ENCODE data around the gene ST6GALNAC6.

ST6GALNAC6 gene

DNA sequence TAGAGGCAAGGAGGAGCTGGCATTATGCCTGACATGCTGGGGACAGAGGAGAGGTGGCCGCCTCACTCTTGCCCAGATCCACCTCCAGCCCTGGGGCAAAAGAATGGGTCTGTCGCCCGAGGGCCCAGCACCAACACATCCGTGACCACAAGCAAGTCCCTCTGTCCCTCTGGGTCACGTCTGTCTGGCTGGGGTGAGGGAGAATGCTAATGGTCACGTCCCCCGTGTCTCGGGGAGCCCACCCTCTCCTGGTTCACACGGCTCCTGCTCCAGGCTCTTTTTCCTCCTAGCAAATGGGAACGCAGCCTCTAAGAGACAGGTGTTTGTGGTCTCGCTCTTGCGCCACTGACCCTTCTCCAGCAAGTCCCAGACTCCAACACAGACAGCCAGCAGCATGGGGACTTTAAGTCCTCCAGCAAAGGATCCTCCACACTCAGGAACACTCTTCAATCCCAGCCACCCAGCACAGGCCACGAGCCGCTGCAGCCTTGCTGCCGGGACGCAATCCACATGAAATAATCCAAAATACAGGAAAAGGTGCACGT is 49.0 kb downstream of the ST6GALNAC6 start:
- no peak for TF ChIP-seq POLR2AphosphoS5 (IDR thresholded peaks at IDR 0.05; ENCODE audit: low read depth, low read length)
- TF ChIP-seq TAF1 (IDR thresholded peaks at IDR 0.05; ENCODE audit: borderline replicate concordance, insufficient read depth, low read length) = no peak
- TF ChIP-seq FOXP2 (optimal IDR thresholded peaks at IDR 0.05; ENCODE audit: borderline replicate concordance, extremely low read depth, extremely low read length, insufficient read depth) = no peak
- TF ChIP-seq SIN3A (IDR thresholded peaks at IDR 0.05; ENCODE audit: borderline replicate concordance, insufficient read depth, low read length) = no peak

DNA sequence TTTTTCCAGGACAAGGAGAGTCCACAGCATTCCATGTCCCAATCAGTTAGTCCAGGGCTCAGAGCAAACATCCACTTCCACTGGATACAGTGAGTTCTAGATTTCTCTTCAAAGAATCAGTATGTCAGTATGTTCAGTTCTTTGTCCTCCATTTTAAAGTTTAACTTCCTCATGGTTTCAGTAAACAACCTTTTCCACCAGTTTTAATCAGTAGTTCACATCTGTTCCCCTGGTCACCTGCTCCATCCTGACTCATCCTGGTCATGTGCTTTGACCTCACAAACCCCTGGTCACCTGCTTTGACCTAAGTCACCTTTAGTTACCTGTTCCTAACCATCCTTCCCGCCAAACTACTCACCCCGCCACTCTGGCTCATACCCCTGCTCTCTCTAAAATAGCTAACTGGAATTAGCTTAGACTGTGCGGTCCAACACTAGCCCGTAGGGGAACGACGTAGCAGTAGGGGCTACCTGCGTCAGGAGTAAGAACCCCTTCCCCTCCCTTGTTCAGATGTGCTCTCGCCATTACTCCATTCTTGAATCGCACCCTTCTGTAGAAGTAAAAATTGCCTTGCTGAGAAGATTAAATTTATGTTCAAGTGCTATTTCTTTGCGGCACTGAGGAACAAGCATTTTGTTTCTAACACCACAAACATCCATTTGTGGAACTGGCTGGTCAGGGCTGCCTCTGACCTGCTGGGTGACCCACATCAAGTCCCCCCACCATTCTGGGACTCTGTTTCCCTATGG is 50.5 kb downstream of the ST6GALNAC6 start:
- TF ChIP-seq SIN3A (IDR thresholded peaks at IDR 0.05; ENCODE audit: borderline replicate concordance, insufficient read depth, low read length) = no peak
- TF ChIP-seq, protein P1, sequence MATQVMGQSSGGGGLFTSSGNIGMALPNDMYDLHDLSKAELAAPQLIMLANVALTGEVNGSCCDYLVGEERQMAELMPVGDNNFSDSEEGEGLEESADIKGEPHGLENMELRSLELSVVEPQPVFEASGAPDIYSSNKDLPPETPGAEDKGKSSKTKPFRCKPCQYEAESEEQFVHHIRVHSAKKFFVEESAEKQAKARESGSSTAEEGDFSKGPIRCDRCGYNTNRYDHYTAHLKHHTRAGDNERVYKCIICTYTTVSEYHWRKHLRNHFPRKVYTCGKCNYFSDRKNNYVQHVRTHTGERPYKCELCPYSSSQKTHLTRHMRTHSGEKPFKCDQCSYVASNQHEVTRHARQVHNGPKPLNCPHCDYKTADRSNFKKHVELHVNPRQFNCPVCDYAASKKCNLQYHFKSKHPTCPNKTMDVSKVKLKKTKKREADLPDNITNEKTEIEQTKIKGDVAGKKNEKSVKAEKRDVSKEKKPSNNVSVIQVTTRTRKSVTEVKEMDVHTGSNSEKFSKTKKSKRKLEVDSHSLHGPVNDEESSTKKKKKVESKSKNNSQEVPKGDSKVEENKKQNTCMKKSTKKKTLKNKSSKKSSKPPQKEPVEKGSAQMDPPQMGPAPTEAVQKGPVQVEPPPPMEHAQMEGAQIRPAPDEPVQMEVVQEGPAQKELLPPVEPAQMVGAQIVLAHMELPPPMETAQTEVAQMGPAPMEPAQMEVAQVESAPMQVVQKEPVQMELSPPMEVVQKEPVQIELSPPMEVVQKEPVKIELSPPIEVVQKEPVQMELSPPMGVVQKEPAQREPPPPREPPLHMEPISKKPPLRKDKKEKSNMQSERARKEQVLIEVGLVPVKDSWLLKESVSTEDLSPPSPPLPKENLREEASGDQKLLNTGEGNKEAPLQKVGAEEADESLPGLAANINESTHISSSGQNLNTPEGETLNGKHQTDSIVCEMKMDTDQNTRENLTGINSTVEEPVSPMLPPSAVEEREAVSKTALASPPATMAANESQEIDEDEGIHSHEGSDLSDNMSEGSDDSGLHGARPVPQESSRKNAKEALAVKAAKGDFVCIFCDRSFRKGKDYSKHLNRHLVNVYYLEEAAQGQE (IDR thresholded peaks at IDR 0.05; ENCODE audit: insufficient read depth in 1 of 2, low read depth in 2 of 2, low read length in 2 of 2) = no peak

DNA sequence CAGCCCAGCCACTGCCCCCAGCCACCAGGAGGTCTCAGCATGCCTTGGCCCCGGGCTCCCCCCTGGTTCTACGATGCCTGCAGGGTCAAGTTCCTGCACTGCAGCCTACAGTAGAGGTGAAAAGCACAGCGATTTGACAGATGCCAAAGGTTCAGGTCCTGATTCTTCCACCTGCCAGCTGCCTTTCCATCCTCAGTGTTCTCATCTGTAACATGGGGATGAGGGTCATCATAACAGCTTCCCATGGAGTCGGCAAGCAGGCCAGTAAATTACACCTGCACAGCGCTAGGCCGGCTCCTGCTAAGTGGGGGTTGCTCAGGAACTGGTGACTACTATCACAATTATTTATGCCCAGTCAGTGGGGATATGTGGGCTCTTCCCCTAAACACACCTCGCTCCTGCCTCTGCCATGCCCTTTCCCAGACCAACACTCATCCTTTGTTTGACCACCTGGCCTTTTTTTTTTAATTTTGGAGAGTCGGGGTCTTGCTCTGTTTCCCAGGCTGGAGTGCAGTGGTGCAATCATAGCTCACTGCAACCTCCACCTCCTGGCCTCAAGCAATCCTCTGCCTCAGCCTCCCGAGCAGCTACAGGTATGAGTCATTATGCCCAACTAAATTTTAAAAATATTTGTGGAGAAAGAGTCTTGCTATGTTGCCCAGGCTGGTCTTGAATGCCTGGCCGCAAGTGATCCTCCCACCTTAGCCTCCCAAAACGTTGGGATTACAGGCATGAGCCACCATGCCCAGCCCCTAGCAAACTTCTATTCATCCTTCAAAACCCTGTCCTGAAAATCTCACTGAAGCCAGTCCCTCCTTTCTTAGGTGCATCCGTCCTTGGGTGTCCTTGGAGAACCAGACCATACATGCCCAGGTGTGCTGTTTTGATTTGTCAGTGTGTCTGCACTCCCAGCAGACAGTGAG is 51.3 kb downstream of the ST6GALNAC6 start:
- no peak for TF ChIP-seq FOXP2 (optimal IDR thresholded peaks at IDR 0.05; ENCODE audit: borderline replicate concordance, extremely low read depth, extremely low read length, insufficient read depth)
- no peak for TF ChIP-seq POLR2AphosphoS5 (IDR thresholded peaks at IDR 0.05; ENCODE audit: low read depth, low read length)
- TF ChIP-seq, protein P1 (IDR thresholded peaks at IDR 0.05; ENCODE audit: insufficient read depth in 1 of 2, low read depth in 2 of 2, low read length in 2 of 2) = no peak

DNA sequence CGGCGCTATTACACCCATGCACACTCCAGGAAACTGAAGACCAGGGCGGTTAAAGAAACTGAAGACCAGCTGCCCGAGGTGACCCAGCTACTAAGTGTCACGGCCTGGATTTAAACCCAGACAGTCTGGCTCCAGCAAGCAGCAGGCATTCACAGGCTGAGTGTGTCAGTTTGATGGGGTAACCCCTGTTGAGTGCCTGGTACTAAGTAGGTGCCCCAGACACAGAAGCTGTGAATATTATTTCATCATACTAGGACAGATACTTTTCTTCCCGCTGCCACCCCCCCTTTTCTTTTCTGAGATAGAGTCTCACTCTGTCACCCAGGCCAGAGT is 52.3 kb downstream of the ST6GALNAC6 start:
- TF ChIP-seq TAF1 (IDR thresholded peaks at IDR 0.05; ENCODE audit: borderline replicate concordance, insufficient read depth, low read length) = no peak
- TF ChIP-seq, protein P1 (IDR thresholded peaks at IDR 0.05; ENCODE audit: insufficient read depth in 1 of 2, low read depth in 2 of 2, low read length in 2 of 2) = no peak
- no peak for TF ChIP-seq SIN3A (IDR thresholded peaks at IDR 0.05; ENCODE audit: borderline replicate concordance, insufficient read depth, low read length)
- TF ChIP-seq FOXP2 (optimal IDR thresholded peaks at IDR 0.05; ENCODE audit: borderline replicate concordance, extremely low read depth, extremely low read length, insufficient read depth) = no peak
- TF ChIP-seq POLR2AphosphoS5 (IDR thresholded peaks at IDR 0.05; ENCODE audit: low read depth, low read length) = no peak

DNA sequence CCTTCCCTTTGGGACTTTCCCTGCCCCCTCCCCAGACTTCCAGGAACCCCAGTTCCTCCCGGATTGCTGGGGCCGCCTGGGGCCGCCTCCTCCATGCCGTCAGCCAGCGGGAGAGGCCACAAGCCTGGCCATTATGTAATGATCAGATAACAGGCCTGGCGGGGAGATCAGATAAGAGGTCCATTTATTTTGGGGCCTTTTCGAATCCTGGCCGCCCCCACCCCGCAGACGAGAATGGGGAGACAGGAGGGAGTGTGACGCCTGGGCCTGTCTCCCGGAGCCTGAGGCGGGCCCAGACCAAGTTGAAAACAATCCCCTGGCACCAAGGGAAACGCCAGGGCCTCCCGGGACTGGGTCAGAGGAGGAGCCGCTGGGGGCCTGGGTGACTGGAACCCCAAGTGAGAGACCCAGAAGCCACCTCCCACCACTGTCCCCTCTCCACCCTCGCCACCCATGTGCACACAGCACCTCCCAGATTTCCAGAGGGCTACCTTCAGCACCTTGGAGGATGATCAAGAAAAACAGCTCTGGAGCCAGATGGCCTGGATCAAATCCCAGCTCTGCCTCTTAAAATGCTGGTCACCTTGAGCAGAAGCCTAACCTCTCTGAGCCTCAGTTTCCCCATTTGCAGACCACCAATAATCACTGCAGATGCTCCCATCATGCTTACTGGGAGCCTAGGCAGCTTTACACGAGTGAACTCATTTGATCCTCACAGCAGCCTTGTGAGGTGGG is 52.8 kb downstream of the ST6GALNAC6 start:
- no peak for TF ChIP-seq SIN3A (IDR thresholded peaks at IDR 0.05; ENCODE audit: borderline replicate concordance, insufficient read depth, low read length)
- TF ChIP-seq TAF1 (IDR thresholded peaks at IDR 0.05; ENCODE audit: borderline replicate concordance, insufficient read depth, low read length) = no peak
- TF ChIP-seq, protein P1 (IDR thresholded peaks at IDR 0.05; ENCODE audit: insufficient read depth in 1 of 2, low read depth in 2 of 2, low read length in 2 of 2) = no peak
- TF ChIP-seq POLR2AphosphoS5 (IDR thresholded peaks at IDR 0.05; ENCODE audit: low read depth, low read length) = no peak
- TF ChIP-seq FOXP2 (optimal IDR thresholded peaks at IDR 0.05; ENCODE audit: borderline replicate concordance, extremely low read depth, extremely low read length, insufficient read depth) = no peak
